PC-9 (cell line): ENCODE data around the gene ADCY3.

Experiments
- EZH2 ChIP-seq: fragments of 200-600 bp; sonication (generic); IDR thresholded peaks from 2 replicates; pipeline ENCODE4 v1.8.0; 2017; ENCODE audit warnings: antibody characterized with exemption, low read depth
- TF ChIP-seq, protein P1 (sequence below): fragments of 200-600 bp; sonication (generic); conservative IDR thresholded peaks from 2 replicates; pipeline ENCODE4 v1.6.1; 2017; ENCODE audit warnings: mixed run types, antibody characterized with exemption, mild to moderate bottlenecking, moderate library complexity

DNA sequence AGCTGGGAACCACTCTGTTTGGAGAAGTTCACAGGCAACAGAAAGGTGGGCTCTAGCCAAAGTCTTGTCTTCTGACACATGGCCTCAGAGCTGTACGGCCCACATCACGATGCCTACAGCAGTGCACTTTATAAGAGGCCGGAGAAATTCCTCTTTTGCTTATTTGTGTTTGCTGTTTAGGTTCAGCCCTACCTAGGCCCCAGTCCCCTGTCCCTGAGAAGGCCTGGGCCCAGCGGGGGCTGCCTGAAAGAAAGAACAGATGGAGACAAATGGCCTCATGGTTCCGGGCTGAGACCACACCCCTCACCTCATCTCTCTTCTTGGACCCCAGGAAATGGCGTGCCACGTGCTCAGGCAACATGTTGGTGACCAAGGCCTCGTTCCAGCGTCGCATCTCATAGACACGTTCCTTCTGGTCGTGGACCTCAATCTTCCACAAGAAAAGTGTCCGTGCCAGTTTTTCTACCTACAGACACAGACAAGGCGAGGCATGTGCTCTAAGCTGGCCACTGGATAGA lies 95.9 kb downstream of the ADCY3 start:
- TF ChIP-seq, protein P1, sequence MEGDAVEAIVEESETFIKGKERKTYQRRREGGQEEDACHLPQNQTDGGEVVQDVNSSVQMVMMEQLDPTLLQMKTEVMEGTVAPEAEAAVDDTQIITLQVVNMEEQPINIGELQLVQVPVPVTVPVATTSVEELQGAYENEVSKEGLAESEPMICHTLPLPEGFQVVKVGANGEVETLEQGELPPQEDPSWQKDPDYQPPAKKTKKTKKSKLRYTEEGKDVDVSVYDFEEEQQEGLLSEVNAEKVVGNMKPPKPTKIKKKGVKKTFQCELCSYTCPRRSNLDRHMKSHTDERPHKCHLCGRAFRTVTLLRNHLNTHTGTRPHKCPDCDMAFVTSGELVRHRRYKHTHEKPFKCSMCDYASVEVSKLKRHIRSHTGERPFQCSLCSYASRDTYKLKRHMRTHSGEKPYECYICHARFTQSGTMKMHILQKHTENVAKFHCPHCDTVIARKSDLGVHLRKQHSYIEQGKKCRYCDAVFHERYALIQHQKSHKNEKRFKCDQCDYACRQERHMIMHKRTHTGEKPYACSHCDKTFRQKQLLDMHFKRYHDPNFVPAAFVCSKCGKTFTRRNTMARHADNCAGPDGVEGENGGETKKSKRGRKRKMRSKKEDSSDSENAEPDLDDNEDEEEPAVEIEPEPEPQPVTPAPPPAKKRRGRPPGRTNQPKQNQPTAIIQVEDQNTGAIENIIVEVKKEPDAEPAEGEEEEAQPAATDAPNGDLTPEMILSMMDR = no peak
- TF ChIP-seq EZH2 = no peak
